Activated B cell treated with CpG ODN at 0.5 μM for 24 hours (primary cell): Measurements from ENCODE around the gene HNRNPH3. TPM values are rescaled to one million over a fixed set of nuclear protein-coding genes. Genes with fewer than 3 reads are reported as not detected.
"Not testable (repeated sequence)": the region's sequence is repeated elsewhere in the genome, so short reads cannot be mapped to it uniquely, and the experiment has no call there.

ENCODE experiments used
- ATAC-seq: fragments of 200-7000 bp; cut with Tn5 transposase; one replicate; pipeline ENCODE4 v1.10.0; 2021; ENCODE audit warnings: low read depth, mild to moderate bottlenecking, moderate library complexity
- CTCF ChIA-PET: fragments of 350-600 bp; sonication (Branson Sonifier 250); formaldehyde crosslinking; loops from one replicate; lab custom pipeline; 2021; ENCODE audit warnings: antibody characterized with exemption; lab: Charles Lee
- POLR2A ChIA-PET: fragments of 350-600 bp; sonication (Branson Sonifier 250); formaldehyde crosslinking; loops from one replicate; lab custom pipeline; 2021; ENCODE audit warnings: antibody characterized with exemption; lab: Charles Lee
- DNase-seq: peaks from one replicate; pipeline ENCODE4 v3.0.0; 2022
- H3K27ac Mint-ChIP-seq: one replicate; pipeline ENCODE4 v1.8.0; 2020; ENCODE audit warnings: mixed read lengths
- H3K27me3 Mint-ChIP-seq: one replicate; pipeline ENCODE4 v1.8.0; 2021; ENCODE audit warnings: mixed read lengths
- H3K36me3 Mint-ChIP-seq: one replicate; pipeline ENCODE4 v1.8.0; 2021; ENCODE audit warnings: low read depth, mixed read lengths
- H3K4me1 Mint-ChIP-seq: one replicate; pipeline ENCODE4 v1.8.0; 2021; ENCODE audit warnings: mixed read lengths
- H3K4me3 Mint-ChIP-seq: one replicate; pipeline ENCODE4 v1.8.0; 2020; ENCODE audit warnings: mild to moderate bottlenecking, mixed read lengths
- H3K9me3 Mint-ChIP-seq: one replicate; pipeline ENCODE4 v1.8.0; 2020; ENCODE audit warnings: mixed read lengths
- CTCF ChIP-seq: fragments of 200-600 bp; IDR thresholded peaks from one replicate; pipeline ENCODE4 v1.8.0; 2022; ENCODE audit warnings: antibody characterized with exemption, mild to moderate bottlenecking
- intact Hi-C: fragments of 100-400 bp; cut with micrococcal nuclease; formaldehyde crosslinking; loops from one replicate; pipeline ENCODE4 v1.15.1; 2024
- total RNA-seq: library from RNA; stranded (reverse); gene quantifications from 2 replicates; pipeline ENCODE4 v1.2.3, GENCODE V29; 2022

Gene HNRNPH3
- total RNA-seq, 1 donor from 2014 or later, result 113 TPM

- Mint-ChIP-seq H3K4me1 (peaks cover 29% of the 10 kb centered on the region), H3K27me3 (no peaks in the 10 kb centered on the region), H3K9me3 (no peaks in the 10 kb centered on the region), H3K4me3 (no peak overlapping the region), H3K36me3 (no peaks in the 10 kb centered on the region), H3K27ac (no peak overlapping the region)
- intact Hi-C loops, result loop anchor here (1.0 to 5.0 kb wide), 6 partner anchors 71 to 636 kb away; partner anchors contain the start of genes ATOH7 and CTNNA3
- ATAC-seq, result no peak
- DNase-seq, result no peak
- POLR2A ChIA-PET, result interaction anchor here (0.6 to 1.7 kb wide), 3 partner anchors 229 to 1032 kb away, joined by 3 to 4 read pairs (median 3); no protein-coding TSS in a partner anchor
- CTCF ChIA-PET, result interaction anchor here (0.6 to 5.8 kb wide), 12 partner anchors 10 to 518 kb away, joined by 3 to 164 read pairs (median 9); partner anchors contain the start of gene ATOH7
- TF ChIP-seq CTCF, result no peak
These were observed 29.0 kb upstream of the HNRNPH3 start for GRCh38 chr10:68302871-68303270.

GRCh38 chr10:68303849-68304412, 27.9 kb upstream of the HNRNPH3 start:
- Mint-ChIP-seq H3K4me1 (peaks cover 29% of the 10 kb centered on the region), H3K27me3 (no peaks in the 10 kb centered on the region), H3K27ac (no peak overlapping the region), H3K36me3 (no peaks in the 10 kb centered on the region), H3K4me3 (no peak overlapping the region), H3K9me3 (no peaks in the 10 kb centered on the region)
- POLR2A ChIA-PET, result interaction anchor here (1.2 kb wide), 1 partner anchor 516 kb away, joined by 3 read pairs; no protein-coding TSS in a partner anchor
- no peak for ATAC-seq
- TF ChIP-seq CTCF, result no peak
- no peak for DNase-seq
- CTCF ChIA-PET, result interaction anchor here (0.8 to 5.8 kb wide), 3 partner anchors 72 to 448 kb away, joined by 3 to 164 read pairs (median 24); partner anchors contain the start of gene ATOH7
- intact Hi-C loops, result loop anchor here (2.0 to 5.0 kb wide), 3 partner anchors 72 to 637 kb away; partner anchors contain the start of genes ATOH7 and CTNNA3

DNA sequence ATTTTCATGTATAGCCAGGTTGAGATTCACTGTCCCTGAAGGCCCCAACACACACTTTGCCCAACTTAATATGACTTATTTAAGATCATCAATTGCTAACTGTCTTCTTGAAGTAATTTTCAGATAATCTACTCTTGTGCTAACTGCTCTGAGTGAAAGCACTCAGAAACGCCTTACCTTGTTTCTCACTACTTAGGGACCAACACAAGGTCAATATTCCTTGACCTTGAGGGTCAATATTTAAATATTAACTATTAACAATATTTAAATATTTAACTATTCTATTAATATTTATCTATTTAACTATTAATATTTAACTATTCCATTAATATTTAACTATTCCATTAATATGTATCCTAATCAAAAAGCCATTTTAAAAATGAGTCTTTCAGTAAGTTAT, 26.0 kb upstream of the HNRNPH3 start:
- TF ChIP-seq CTCF, result no peak
- Mint-ChIP-seq H3K27ac (no peak overlapping the region), H3K36me3 (no peaks in the 10 kb centered on the region), H3K9me3 (no peaks in the 10 kb centered on the region), H3K4me1 (peaks cover 15% of the 10 kb centered on the region), H3K27me3 (no peaks in the 10 kb centered on the region), H3K4me3 (no peak overlapping the region)
- CTCF ChIA-PET, result interaction anchor here (1.1 to 1.4 kb wide), 2 partner anchors 70 to 450 kb away, joined by 3 read pairs; no protein-coding TSS in a partner anchor
- DNase-seq (no peak), ATAC-seq (no peak)
- intact Hi-C loops, result no loop called here
- POLR2A ChIA-PET, result no interaction called here

DNA sequence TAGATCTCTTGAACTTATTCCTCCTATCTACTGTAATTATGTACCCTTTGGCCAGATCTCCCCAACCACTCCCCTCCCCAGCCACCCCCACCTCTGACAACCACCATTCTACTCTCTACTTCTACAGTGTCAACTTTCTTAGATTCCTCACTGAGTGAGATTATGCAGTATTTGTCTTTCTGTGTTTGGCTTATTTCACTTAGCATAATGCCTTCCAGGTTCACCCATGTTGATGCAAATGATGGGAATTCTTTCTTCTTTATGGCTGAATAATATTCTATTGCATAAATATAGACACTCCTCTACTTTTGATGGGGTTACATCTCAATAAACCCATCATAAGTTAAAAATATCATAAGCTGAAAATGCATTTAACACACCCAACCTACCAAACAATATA, 21.3 kb upstream of the HNRNPH3 start:
- CTCF ChIA-PET, result interaction anchor here (1.1 kb wide), 1 partner anchor 9 kb away, joined by 3 read pairs; no protein-coding TSS in a partner anchor
- no peak for ATAC-seq
- intact Hi-C loops, result no loop called here

DNA sequence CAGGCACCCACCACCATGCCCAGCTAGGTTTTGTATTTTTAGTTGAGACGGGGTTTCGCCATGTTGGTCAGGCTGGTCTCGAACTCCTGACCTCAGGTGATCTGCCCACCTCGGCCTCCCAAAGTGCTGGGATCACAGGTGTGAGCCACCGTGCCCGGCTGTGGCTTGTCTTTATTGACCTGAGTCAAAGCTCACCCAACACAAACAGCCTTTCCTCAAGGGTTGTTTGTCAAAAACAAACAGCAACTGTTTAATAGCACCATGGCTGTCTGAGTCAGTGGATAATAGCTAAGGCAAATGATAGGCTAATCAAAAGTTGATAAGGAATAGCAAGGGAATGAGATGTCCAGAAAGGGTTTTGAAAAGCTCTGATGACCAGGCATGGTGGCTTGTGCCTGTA, 16.9 kb upstream of the HNRNPH3 start:
- H3K36me3 Mint-ChIP-seq, DNase-seq, H3K27me3 Mint-ChIP-seq, POLR2A ChIA-PET, CTCF ChIA-PET, H3K27ac Mint-ChIP-seq, H3K4me3 Mint-ChIP-seq, H3K9me3 Mint-ChIP-seq, H3K4me1 Mint-ChIP-seq, ATAC-seq, intact Hi-C loops: not testable (repeated sequence)

More for the DNA sequence above, 21.3 kb upstream of the HNRNPH3 start:
- POLR2A ChIA-PET, result no interaction called here
- Mint-ChIP-seq H3K36me3 (no peaks in the 10 kb centered on the region), H3K9me3 (no peaks in the 10 kb centered on the region), H3K4me1 (peaks cover 3% of the 10 kb centered on the region), H3K27ac (no peak overlapping the region), H3K27me3 (no peaks in the 10 kb centered on the region), H3K4me3 (no peak overlapping the region)
- no peak for TF ChIP-seq CTCF
- no peak for DNase-seq
